ENCODE results near the gene IREB2.

- TF ChIP-seq CTCF (conservative IDR thresholded peaks at IDR 0.05; ENCODE audit: low read depth in 2 of 2), result no peak
- no peak for TF ChIP-seq EZH2phosphoT487 (IDR thresholded peaks at IDR 0.05; ENCODE audit: unreplicated experiment)
- no peak for TF ChIP-seq POLR2AphosphoS5 (IDR thresholded peaks at IDR 0.05; ENCODE audit: low read depth)
- TF ChIP-seq EZH2 (IDR thresholded peaks at IDR 0.05; ENCODE audit: low read depth, unreplicated experiment), result no peak
- TF ChIP-seq ZNF462 (CRISPR knock-in tag; IDR thresholded peaks at IDR 0.05), result no peak
- no peak for TF ChIP-seq CREB1 (CRISPR knock-in tag; IDR thresholded peaks at IDR 0.05; ENCODE audit: low read depth)
- TF ChIP-seq REST (IDR thresholded peaks at IDR 0.05; ENCODE audit: unreplicated experiment), result no peak
- no peak for TF ChIP-seq JUNB (IDR thresholded peaks at IDR 0.05; ENCODE audit: unreplicated experiment)
- TF ChIP-seq STAT1 (IDR thresholded peaks at IDR 0.05; ENCODE audit: unreplicated experiment), result no peak
- TF ChIP-seq ETS1 (IDR thresholded peaks at IDR 0.05), result no peak
- TF ChIP-seq NANOG (IDR thresholded peaks at IDR 0.05; ENCODE audit: borderline replicate concordance), result no peak
Measured at GRCh38 chr15:78402061-78402610, 35.9 kb upstream of the IREB2 start.

Measured in GM23338 (cell line).